Measurements from ENCODE around the gene HOMER3. TPM values are rescaled to one million over a fixed set of nuclear protein-coding genes. Genes with fewer than 3 reads are reported as not detected.

Gene HOMER3
- total and polyA plus RNA-seq, 2 donors (not counting 3 experiments of a cell fraction or from before 2014, with no cell fraction given) = 139 to 184 TPM

- Histone ChIP-seq H3K4me1 (ENCODE audit: control insufficient read depth, extremely low read depth, insufficient read depth, low read length) (no peaks in the 10 kb centered on the region), H3K36me3 (ENCODE audit: control insufficient read depth in 2 of 2, extremely low read depth in 1 of 2, insufficient read depth in 2 of 2, low read length in 2 of 2) (peaks cover 6 to 51% of the 10 kb centered on the region in 2 experiments), H3K4me3 (replicated peaks in 1 of 3; ENCODE audit: insufficient read depth in 1 of 3, low read depth in 1 of 3, low read length in 3 of 3) (no peak overlapping the region), H3K9me3 (replicated peaks; ENCODE audit: control insufficient read depth, insufficient read depth, low read length) (no peaks in the 10 kb centered on the region), H3K79me2 (ENCODE audit: control insufficient read depth, insufficient read depth, low read length) (peaks cover 10% of the 10 kb centered on the region), H3K9ac (replicated peaks; ENCODE audit: extremely low read depth, insufficient read depth, low read length) (no peak overlapping the region), H2AFZ (ENCODE audit: low read depth, low read length) (no peak overlapping the region), H3K4me2 (ENCODE audit: insufficient read depth, low read length) (no peak overlapping the region), H3K9me1 (replicated peaks; ENCODE audit: control insufficient read depth, extremely low read depth, insufficient read depth, low read length) (no peaks in the 10 kb centered on the region), H3K27ac (ENCODE audit: insufficient read depth, low read depth, low read length) (no peak overlapping the region), H4K20me1 (replicated peaks; ENCODE audit: control insufficient read depth, extremely low read depth, insufficient read depth, low read length) (no peaks in the 10 kb centered on the region), H3K27me3 (ENCODE audit: control insufficient read depth in 2 of 2, insufficient read depth in 2 of 2, low read length in 2 of 2) (no peaks in the 10 kb centered on the region)
- dilution Hi-C loops (cut with MboI; ENCODE audit: extremely low pct_ligation_motif_present, low sequenced_read_pairs) (no loop called here), intact Hi-C loops (cut with micrococcal nuclease) (no loop called here)
- POLR2A ChIA-PET = interaction anchor here (0.6 kb wide), 1 partner anchor 33 kb away, joined by 4 read pairs; no protein-coding TSS in a partner anchor
- FAIRE-seq = no peak
- CTCF ChIA-PET = no interaction called here
- no peak for DNase-seq (ENCODE audit: low read depth, low spot score)
- no peak for TF ChIP-seq POLR2AphosphoS5 (IDR thresholded peaks at IDR 0.05; ENCODE audit: insufficient read depth, low read depth, low read length)
- TF ChIP-seq POLR2A (IDR thresholded peaks at IDR 0.05; ENCODE audit: low read depth, low read length) = no peak
- no peak for TF ChIP-seq EZH2 (IDR thresholded peaks at IDR 0.05; ENCODE audit: borderline replicate concordance, low read depth, low read length, severe bottlenecking)
- no peak for TF ChIP-seq MAX (IDR thresholded peaks at IDR 0.05; ENCODE audit: insufficient read depth, insufficient read length)
- no peak for TF ChIP-seq FOS (IDR thresholded peaks at IDR 0.05; ENCODE audit: borderline replicate concordance, insufficient read depth, low read length)
- no peak for TF ChIP-seq JUN (IDR thresholded peaks at IDR 0.05; ENCODE audit: borderline replicate concordance, insufficient read depth, insufficient read length, low read depth)
- TF ChIP-seq CTCF (IDR thresholded peaks at IDR 0.05; ENCODE audit: extremely low read depth in 1 of 2, insufficient read depth in 1 of 2, low read depth in 1 of 2, low read length in 2 of 2) = no peak
- TF ChIP-seq GATA2 (IDR thresholded peaks at IDR 0.05; ENCODE audit: insufficient read depth, insufficient read length, low read depth, low read length) = no peak
- no peak for TF ChIP-seq MYC (IDR thresholded peaks at IDR 0.05; ENCODE audit: low read depth, low read length)
- BruUV-seq (replicated peaks) = no TSS peak
Measured at GRCh38 chr19:18908917-18909619, 31.9 kb downstream of the HOMER3 start.

Measured in endothelial cell of umbilical vein (primary cell).